D721Med (cell line): Measurements from ENCODE around the gene PSMG4.

Experiments
- DNase-seq: peaks from one replicate; pipeline ENCODE4 v3.0.0; 2011; ENCODE audit warnings: low spot score; ENCODE audit not compliant: insufficient read length
- FAIRE-seq: peaks from 2 replicates; lab custom pipeline; 2011; peaks lifted over from hg19 to GRCh38; lab: Jason Lieb, UNC
- TF ChIP-seq, protein P1 (sequence below): IDR thresholded peaks from 2 replicates; pipeline ENCODE4 v1.5.1; 2012; ENCODE audit warnings: mild to moderate bottlenecking, control low read depth; ENCODE audit not compliant: insufficient read depth; ENCODE audit errors: missing control alignments

The PSMG4 gene

DNA sequence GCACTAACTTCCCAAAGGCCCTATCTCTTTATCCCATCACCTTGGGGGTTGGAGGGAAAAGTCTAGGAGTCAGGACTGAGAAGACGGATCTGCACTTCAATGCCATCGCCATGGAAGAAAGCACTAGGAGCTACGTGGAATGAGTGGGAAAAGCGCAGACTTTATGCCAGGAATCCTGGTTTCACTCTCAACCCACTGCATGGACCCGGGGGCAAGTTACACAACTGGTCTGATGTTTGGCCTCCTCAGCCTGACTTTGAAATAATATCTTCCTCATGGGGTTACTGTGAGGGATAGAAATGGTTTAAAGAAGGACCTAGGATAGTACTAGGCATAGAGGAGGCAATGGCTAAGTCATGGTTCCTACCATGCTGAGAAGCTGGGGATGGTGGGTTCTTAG is 13.5 kb upstream of the PSMG4 start:
- TF ChIP-seq, protein P1, sequence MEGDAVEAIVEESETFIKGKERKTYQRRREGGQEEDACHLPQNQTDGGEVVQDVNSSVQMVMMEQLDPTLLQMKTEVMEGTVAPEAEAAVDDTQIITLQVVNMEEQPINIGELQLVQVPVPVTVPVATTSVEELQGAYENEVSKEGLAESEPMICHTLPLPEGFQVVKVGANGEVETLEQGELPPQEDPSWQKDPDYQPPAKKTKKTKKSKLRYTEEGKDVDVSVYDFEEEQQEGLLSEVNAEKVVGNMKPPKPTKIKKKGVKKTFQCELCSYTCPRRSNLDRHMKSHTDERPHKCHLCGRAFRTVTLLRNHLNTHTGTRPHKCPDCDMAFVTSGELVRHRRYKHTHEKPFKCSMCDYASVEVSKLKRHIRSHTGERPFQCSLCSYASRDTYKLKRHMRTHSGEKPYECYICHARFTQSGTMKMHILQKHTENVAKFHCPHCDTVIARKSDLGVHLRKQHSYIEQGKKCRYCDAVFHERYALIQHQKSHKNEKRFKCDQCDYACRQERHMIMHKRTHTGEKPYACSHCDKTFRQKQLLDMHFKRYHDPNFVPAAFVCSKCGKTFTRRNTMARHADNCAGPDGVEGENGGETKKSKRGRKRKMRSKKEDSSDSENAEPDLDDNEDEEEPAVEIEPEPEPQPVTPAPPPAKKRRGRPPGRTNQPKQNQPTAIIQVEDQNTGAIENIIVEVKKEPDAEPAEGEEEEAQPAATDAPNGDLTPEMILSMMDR = no peak
- FAIRE-seq (no peak), DNase-seq (no peak)

DNA sequence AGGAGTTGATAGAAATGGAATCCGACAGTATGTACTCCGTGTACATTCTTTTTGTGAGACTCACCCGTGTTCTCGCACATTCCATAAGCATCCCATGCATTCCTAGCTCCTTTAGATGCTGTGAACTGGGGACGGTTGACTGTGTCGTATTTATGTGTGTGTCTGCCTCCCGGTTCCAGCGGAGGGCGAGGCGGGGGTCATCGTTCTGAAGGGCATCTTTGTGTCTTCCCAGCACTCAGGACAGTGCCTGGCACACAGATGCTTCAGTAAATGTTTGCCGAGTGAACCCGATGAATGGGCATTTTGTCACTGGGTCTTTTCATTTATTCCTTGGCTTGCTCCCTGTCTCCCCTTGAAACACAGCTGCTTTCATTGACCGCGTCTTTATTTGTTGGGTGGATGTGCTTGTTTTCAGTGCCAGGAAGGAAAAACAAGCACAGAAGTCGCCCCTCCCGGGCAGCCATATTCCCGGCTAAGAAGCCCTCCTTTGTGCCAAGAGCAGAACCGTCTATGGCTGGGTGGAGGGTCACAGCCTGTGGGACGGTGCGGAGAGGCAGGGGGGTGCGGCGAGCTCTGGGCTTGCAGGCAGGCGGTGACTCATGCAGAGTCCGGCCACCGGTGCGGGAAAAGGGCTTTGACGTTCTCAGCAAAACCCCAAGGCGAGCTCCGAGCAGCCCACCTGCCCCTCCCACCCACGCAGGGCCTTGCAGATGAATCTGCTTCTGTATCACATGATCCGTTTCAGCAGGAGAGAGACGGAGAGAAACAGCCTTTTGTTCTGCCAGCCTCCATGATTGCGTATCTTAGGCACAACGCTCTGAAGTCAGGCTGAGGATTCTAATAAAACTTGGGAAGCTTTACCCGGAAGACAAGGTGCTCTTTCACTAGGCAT is 11.2 kb upstream of the PSMG4 start:
- DNase-seq (no peak), FAIRE-seq (no peak)
- TF ChIP-seq, protein P1 = no peak

DNA sequence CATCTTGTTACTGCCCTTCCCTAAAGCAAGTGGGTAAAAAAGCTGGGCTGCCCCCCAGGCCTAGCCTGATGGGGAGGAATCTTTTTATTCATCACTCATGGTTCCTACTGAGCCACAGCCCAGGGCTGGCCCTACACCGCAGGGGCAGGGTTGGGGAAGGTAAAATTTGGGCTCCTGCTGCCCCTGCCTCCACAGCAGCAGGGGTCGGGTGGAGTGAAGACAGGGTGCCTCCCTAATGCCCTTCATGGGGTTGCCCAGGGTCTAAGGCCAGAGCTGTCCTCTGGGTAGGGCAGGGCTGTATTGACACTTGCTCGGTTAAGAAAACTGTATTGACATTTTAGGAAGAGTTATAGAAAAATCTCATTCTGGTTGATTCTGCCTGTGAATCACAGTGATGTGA is 8.9 kb upstream of the PSMG4 start:
- DNase-seq = no peak

DNA sequence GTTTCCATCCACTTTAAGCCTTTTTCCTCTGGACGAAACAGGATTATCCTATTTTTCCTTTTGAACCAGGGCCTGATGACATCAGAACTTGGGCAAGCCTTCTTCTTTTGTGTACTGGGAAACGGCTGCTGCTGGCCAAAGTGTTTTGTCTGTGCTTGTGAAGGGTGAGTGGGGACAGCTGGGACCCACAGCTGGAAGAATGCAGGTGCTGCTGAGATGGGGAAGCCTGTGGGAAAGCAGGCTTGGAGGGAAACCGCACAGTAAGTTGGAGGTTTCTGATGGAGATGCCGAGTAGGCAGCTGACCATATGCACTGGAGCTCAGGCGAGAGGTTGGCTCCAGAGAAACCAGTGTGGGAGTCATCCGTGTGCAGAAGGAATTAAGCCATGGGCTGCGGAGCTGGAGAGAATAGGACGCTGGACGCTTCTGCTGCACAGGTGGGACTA is 8.5 kb upstream of the PSMG4 start:
- TF ChIP-seq, protein P1 = no peak
- DNase-seq = no peak
- no peak for FAIRE-seq

More for the DNA sequence above, 8.9 kb upstream of the PSMG4 start:
- TF ChIP-seq, protein P1 = no peak
- FAIRE-seq = no peak

DNA sequence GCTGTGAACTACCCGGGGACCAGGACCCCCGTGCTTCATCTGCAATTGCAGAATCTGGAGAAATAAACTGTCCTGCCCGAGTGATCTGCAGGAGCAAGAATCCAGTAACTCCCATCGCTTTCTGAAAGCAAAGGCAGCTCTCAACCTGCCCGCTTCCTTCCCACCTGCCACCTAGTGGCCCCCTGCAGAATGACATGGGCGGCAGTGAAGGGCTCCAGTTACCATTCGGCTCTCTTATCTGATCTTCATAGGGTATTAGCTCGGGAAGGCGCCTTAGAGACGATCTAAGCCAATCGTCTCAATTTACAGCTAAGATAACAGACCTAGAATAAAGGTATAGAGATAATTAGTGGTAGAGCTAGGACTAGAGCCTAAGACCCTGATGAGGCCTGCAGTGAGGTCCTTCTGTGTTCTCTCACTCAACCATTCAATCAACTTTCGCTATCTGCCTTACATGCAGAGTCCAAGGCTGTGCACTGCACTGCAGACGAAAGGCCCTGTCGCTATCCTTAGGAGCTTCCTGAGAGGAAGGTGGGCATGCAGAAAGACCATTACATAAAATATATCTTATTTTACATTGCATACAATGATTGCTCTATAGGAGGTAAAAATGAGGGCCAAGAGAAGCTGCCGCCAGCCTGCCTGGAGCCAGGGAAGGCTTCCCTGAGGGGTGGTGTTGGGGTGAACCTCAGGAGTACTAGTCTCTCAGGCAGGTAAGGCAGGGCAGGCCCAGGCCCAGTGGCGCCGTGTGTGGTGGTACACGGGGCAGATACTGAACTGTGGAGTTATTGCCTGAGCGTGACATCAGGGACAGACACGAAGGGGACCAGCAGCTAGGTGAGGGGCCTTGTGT is 7.1 kb upstream of the PSMG4 start:
- FAIRE-seq (no peak), DNase-seq (peak; percentile 94)
- TF ChIP-seq, protein P1 = peak; percentile 95

DNA sequence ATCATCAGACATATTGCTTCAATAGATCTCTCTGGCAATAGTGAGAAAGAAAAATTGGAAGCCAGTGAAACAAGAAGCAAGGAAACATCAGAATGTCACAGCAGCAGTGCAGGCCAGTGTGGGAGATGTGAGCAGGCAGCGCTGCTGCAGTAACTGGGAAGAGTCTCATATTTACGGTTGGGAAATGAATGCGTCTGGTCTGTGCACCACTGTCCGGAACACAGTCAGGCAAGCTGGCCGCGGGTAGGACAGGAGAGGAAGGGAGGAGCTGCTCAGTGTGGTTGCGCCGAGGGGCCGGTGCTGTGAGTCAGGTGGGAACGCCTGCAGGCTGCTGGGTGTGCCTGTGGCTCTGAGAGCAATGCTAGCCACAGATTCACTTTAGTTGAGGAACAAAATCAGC is 6.4 kb upstream of the PSMG4 start:
- TF ChIP-seq, protein P1 = no peak
- DNase-seq (no peak), FAIRE-seq (no peak)
